ENCODE measurements around the gene CCDC154.

CCDC154 gene

GRCh38 chr16:1431497-1432270 lies 12.7 kb downstream of the CCDC154 start:
- H3K27me3 ChIP-seq (ENCODE audit: control insufficient read depth, insufficient read depth, low read length) = peaks cover 12% of the 10 kb centered on the region
- H3K4me2 ChIP-seq (ENCODE audit: low read length) = no peak overlapping the region
- no peak overlapping the region for H3K4me3 ChIP-seq (ENCODE audit: low read length)
- H3K4me1 ChIP-seq (ENCODE audit: control insufficient read depth, insufficient read depth, low read length) = no peaks in the 10 kb centered on the region
- H3K9me3 ChIP-seq (replicated peaks; ENCODE audit: low read length) = no peaks in the 10 kb centered on the region
- H3K9ac ChIP-seq (ENCODE audit: low read depth, low read length) = no peak overlapping the region
- no peaks in the 10 kb centered on the region for H3K36me3 ChIP-seq (ENCODE audit: insufficient read depth, low read length)

- no peak within 1 kb of the TSS for H3K4me3 ChIP-seq (ENCODE audit: low read length)
- no peaks in the 10 kb centered on the region for H3K4me1 ChIP-seq (ENCODE audit: control insufficient read depth, insufficient read depth, low read length)
- no peak within 1 kb of the TSS for H3K4me2 ChIP-seq (ENCODE audit: low read length)
- H3K9me3 ChIP-seq (replicated peaks; ENCODE audit: low read length) = no peaks in the 10 kb centered on the region
- no peak within 1 kb of the TSS for H3K9ac ChIP-seq (ENCODE audit: low read depth, low read length)
- H3K36me3 ChIP-seq (ENCODE audit: insufficient read depth, low read length) = no peaks in the 10 kb centered on the region
- H3K27me3 ChIP-seq (ENCODE audit: control insufficient read depth, insufficient read depth, low read length) = peaks cover 12% of the 10 kb centered on the region
These were observed 13.4 kb downstream of the CCDC154 start, which contains the start of gene PERCC1 for GRCh38 chr16:1430759-1431496. PERCC1 (plus strand) TSS chr16:1431078; CDS start chr16:1432594, 1,516 bp downstream.

GRCh38 chr16:1430214-1430758 lies 14.1 kb downstream of the CCDC154 start:
- H3K4me1 ChIP-seq (ENCODE audit: control insufficient read depth, insufficient read depth, low read length) = no peaks in the 10 kb centered on the region
- no peaks in the 10 kb centered on the region for H3K36me3 ChIP-seq (ENCODE audit: insufficient read depth, low read length)

GRCh38 chr16:1429631-1430030 lies 14.7 kb downstream of the CCDC154 start:
- Histone ChIP-seq H3K36me3 (ENCODE audit: insufficient read depth, low read length) (no peaks in the 10 kb centered on the region), H3K9ac (ENCODE audit: low read depth, low read length) (no peak overlapping the region), H3K4me3 (ENCODE audit: low read length) (no peak overlapping the region), H3K27me3 (ENCODE audit: control insufficient read depth, insufficient read depth, low read length) (peaks cover 12% of the 10 kb centered on the region), H3K4me2 (ENCODE audit: low read length) (no peak overlapping the region), H3K4me1 (ENCODE audit: control insufficient read depth, insufficient read depth, low read length) (no peaks in the 10 kb centered on the region), H3K9me3 (replicated peaks; ENCODE audit: low read length) (no peaks in the 10 kb centered on the region)

More at GRCh38 chr16:1430214-1430758, 14.1 kb downstream of the CCDC154 start:
- no peak overlapping the region for H3K4me2 ChIP-seq (ENCODE audit: low read length)
- H3K4me3 ChIP-seq (ENCODE audit: low read length) = no peak overlapping the region
- peaks cover 12% of the 10 kb centered on the region for H3K27me3 ChIP-seq (ENCODE audit: control insufficient read depth, insufficient read depth, low read length)
- H3K9me3 ChIP-seq (replicated peaks; ENCODE audit: low read length) = no peaks in the 10 kb centered on the region
- H3K9ac ChIP-seq (ENCODE audit: low read depth, low read length) = no peak overlapping the region

- Histone ChIP-seq H3K4me3 (ENCODE audit: low read length) (no peak overlapping the region), H3K9ac (ENCODE audit: low read depth, low read length) (no peak overlapping the region), H3K4me2 (ENCODE audit: low read length) (no peak overlapping the region), H3K4me1 (ENCODE audit: control insufficient read depth, insufficient read depth, low read length) (no peaks in the 10 kb centered on the region), H3K36me3 (ENCODE audit: insufficient read depth, low read length) (no peaks in the 10 kb centered on the region), H3K9me3 (replicated peaks; ENCODE audit: low read length) (no peaks in the 10 kb centered on the region), H3K27me3 (ENCODE audit: control insufficient read depth, insufficient read depth, low read length) (peaks cover 12% of the 10 kb centered on the region)
These were observed 15.3 kb downstream of the CCDC154 start for GRCh38 chr16:1429012-1429411.

GRCh38 chr16:1428511-1428910 lies 15.8 kb downstream of the CCDC154 start:
- H3K9ac ChIP-seq (ENCODE audit: low read depth, low read length) = no peak overlapping the region
- H3K4me3 ChIP-seq (ENCODE audit: low read length) = no peak overlapping the region
- H3K4me2 ChIP-seq (ENCODE audit: low read length) = no peak overlapping the region
- no peaks in the 10 kb centered on the region for H3K4me1 ChIP-seq (ENCODE audit: control insufficient read depth, insufficient read depth, low read length)
- H3K36me3 ChIP-seq (ENCODE audit: insufficient read depth, low read length) = no peaks in the 10 kb centered on the region
- peaks cover 12% of the 10 kb centered on the region for H3K27me3 ChIP-seq (ENCODE audit: control insufficient read depth, insufficient read depth, low read length)
- H3K9me3 ChIP-seq (replicated peaks; ENCODE audit: low read length) = no peaks in the 10 kb centered on the region

GRCh38 chr16:1427473-1428461 lies 16.6 kb downstream of the CCDC154 start:
- peaks cover 12% of the 10 kb centered on the region for H3K27me3 ChIP-seq (ENCODE audit: control insufficient read depth, insufficient read depth, low read length)
- no peak overlapping the region for H3K4me2 ChIP-seq (ENCODE audit: low read length)
- H3K36me3 ChIP-seq (ENCODE audit: insufficient read depth, low read length) = no peaks in the 10 kb centered on the region
- no peak overlapping the region for H3K4me3 ChIP-seq (ENCODE audit: low read length)
- H3K9ac ChIP-seq (ENCODE audit: low read depth, low read length) = no peak overlapping the region
- H3K4me1 ChIP-seq (ENCODE audit: control insufficient read depth, insufficient read depth, low read length) = no peaks in the 10 kb centered on the region
- no peaks in the 10 kb centered on the region for H3K9me3 ChIP-seq (replicated peaks; ENCODE audit: low read length)

- no peak overlapping the region for H3K9ac ChIP-seq (ENCODE audit: low read depth, low read length)
- peaks cover 12% of the 10 kb centered on the region for H3K27me3 ChIP-seq (ENCODE audit: control insufficient read depth, insufficient read depth, low read length)
- H3K4me3 ChIP-seq (ENCODE audit: low read length) = no peak overlapping the region
- H3K4me1 ChIP-seq (ENCODE audit: control insufficient read depth, insufficient read depth, low read length) = no peaks in the 10 kb centered on the region
- H3K36me3 ChIP-seq (ENCODE audit: insufficient read depth, low read length) = no peaks in the 10 kb centered on the region
- H3K4me2 ChIP-seq (ENCODE audit: low read length) = no peak overlapping the region
- H3K9me3 ChIP-seq (replicated peaks; ENCODE audit: low read length) = no peaks in the 10 kb centered on the region
These were observed 17.5 kb downstream of the CCDC154 start for GRCh38 chr16:1426734-1427471.

GRCh38 chr16:1425616-1426370 lies 18.6 kb downstream of the CCDC154 start:
- no peaks in the 10 kb centered on the region for H3K36me3 ChIP-seq (ENCODE audit: insufficient read depth, low read length)

GRCh38 chr16:1424028-1424427 lies 20.3 kb downstream of the CCDC154 start:
- Histone ChIP-seq H3K27me3 (ENCODE audit: control insufficient read depth, insufficient read depth, low read length) (no peaks in the 10 kb centered on the region), H3K36me3 (ENCODE audit: insufficient read depth, low read length) (no peaks in the 10 kb centered on the region), H3K9ac (ENCODE audit: low read depth, low read length) (no peak overlapping the region), H3K9me3 (replicated peaks; ENCODE audit: low read length) (no peaks in the 10 kb centered on the region), H3K4me1 (ENCODE audit: control insufficient read depth, insufficient read depth, low read length) (no peaks in the 10 kb centered on the region), H3K4me2 (ENCODE audit: low read length) (no peak overlapping the region), H3K4me3 (ENCODE audit: low read length) (no peak overlapping the region)

More at GRCh38 chr16:1425616-1426370, 18.6 kb downstream of the CCDC154 start:
- Histone ChIP-seq H3K27me3 (ENCODE audit: control insufficient read depth, insufficient read depth, low read length) (peaks cover 8% of the 10 kb centered on the region), H3K4me3 (ENCODE audit: low read length) (no peak overlapping the region), H3K9me3 (replicated peaks; ENCODE audit: low read length) (no peaks in the 10 kb centered on the region), H3K4me1 (ENCODE audit: control insufficient read depth, insufficient read depth, low read length) (no peaks in the 10 kb centered on the region), H3K4me2 (ENCODE audit: low read length) (no peak overlapping the region), H3K9ac (ENCODE audit: low read depth, low read length) (no peak overlapping the region)

All from skeletal muscle satellite cell (primary cell).